HCT116 (cell line): ENCODE data around the gene PRKAG2. TPM values are rescaled to one million over a fixed set of nuclear protein-coding genes. Genes with fewer than 3 reads are reported as not detected.

Source experiments
- ATAC-seq: fragments of 200-7000 bp; cut with Tn5 transposase; 2 replicates; pipeline ENCODE4 v1.9.1; 2020; ENCODE audit warnings: mild to moderate bottlenecking, moderate library complexity
- BruUV-seq: library from RNA; stranded (reverse); fragments of 400-500 nt; replicated peaks from 2 replicates; lab custom pipeline; 2021; lab: Mats Ljungman, UMichigan
- CTCF ChIA-PET: fragments of 300-600 bp; sonication (Branson Sonifier 250); formaldehyde crosslinking; loops from one replicate; lab custom pipeline; 2021; ENCODE audit warnings: antibody characterized with exemption; lab: Charles Lee
- POLR2A ChIA-PET: fragments of 300-600, 350-600 bp; sonication (Branson Sonifier 250); formaldehyde crosslinking; loops from one replicate; lab custom pipeline; 2021; ENCODE audit warnings: antibody characterized with exemption; lab: Charles Lee
- RAD21 ChIA-PET, 2 experiments: fragments of 300-600 bp; sonication (Branson Sonifier 250); formaldehyde crosslinking; loops; one replicate each; lab custom pipeline; 2023; ENCODE audit warnings: low total read pairs in 2 of 2; ENCODE audit not compliant: uncharacterized antibody in 2 of 2, unreplicated experiment in 2 of 2, low non-redundant PET in 1 of 2; lab: Charles Lee
- DNase-seq: peaks from one replicate; pipeline ENCODE4 v3.0.0-alpha.2; 2010; ENCODE audit warnings: low read depth, low spot score
- H2AFZ ChIP-seq: fragments of 200-600 bp; shearing (Covaris generic), sonication (generic); 2 replicates; pipeline ENCODE4 v1.6.1; 2017; ENCODE audit warnings: low read depth, mixed run types, mixed read lengths, antibody characterized with exemption, low read length; ENCODE audit not compliant: poor library complexity, severe bottlenecking
- H3K27ac ChIP-seq: 2 replicates; pipeline ENCODE4 v1.5.1; 2012; ENCODE audit warnings: low read depth, low read length
- H3K27me3 ChIP-seq: fragments of 200-600 bp; sonication (generic); 2 replicates; pipeline ENCODE4 v1.6.1; 2016; ENCODE audit warnings: mixed run types, low read length, mixed read lengths; ENCODE audit not compliant: insufficient read depth
- H3K36me3 ChIP-seq, 2 experiments: fragments of 200-500 bp in 1 of 2; fragments of 200-600 bp in 1 of 2; sonication (Bioruptor generic) in 1 of 2; sonication (generic) in 1 of 2; 2 replicates each; pipeline versions ENCODE4 v1.5.1 to v1.6.1; 2014 to 2016; ENCODE audit warnings: low read length in 2 of 2, inconsistent platforms in 1 of 2, mixed read lengths in 1 of 2, mixed run types in 1 of 2; ENCODE audit not compliant: insufficient read depth in 2 of 2, control insufficient read depth in 1 of 2
- H3K4me1 ChIP-seq, 2 experiments: fragments of 200-600 bp in 1 of 2; sonication (generic) in 1 of 2; 2 replicates each; pipeline versions ENCODE4 v1.5.1 to v1.6.1; 2012 to 2017; ENCODE audit warnings: low read length in 2 of 2, inconsistent platforms in 1 of 2, mild to moderate bottlenecking in 1 of 2, mixed read lengths in 1 of 2, mixed run types in 1 of 2, moderate library complexity in 1 of 2; ENCODE audit not compliant: insufficient read depth in 2 of 2, control insufficient read depth in 1 of 2
- H3K4me2 ChIP-seq: fragments of 200-600 bp; sonication (generic); 2 replicates; pipeline ENCODE4 v1.6.1; 2017; ENCODE audit warnings: mixed run types, low read length, mixed read lengths
- H3K4me3 ChIP-seq, 2 experiments: fragments of 200-600 bp in 1 of 2; sonication (generic) in 1 of 2; replicated peaks in 1 of 2; 2 replicates each; pipeline ENCODE4 v1.5.1; 2011 to 2016; ENCODE audit warnings: low read length in 2 of 2, control low read depth in 1 of 2, low read depth in 1 of 2, mild to moderate bottlenecking in 1 of 2, mixed read lengths in 1 of 2, mixed run types in 1 of 2
- H3K79me2 ChIP-seq: fragments of 200-600 bp; sonication (generic); 2 replicates; pipeline ENCODE4 v1.6.1; 2017; ENCODE audit warnings: mild to moderate bottlenecking, mixed run types, low read length, moderate library complexity, mixed read lengths; ENCODE audit not compliant: insufficient read depth
- H3K9ac ChIP-seq: fragments of 200-600 bp; sonication (generic); 2 replicates; pipeline ENCODE4 v1.6.1; 2016; ENCODE audit warnings: low read length, mixed read lengths
- H3K9me2 ChIP-seq: fragments of 200-600 bp; sonication (generic), shearing (Covaris generic); 2 replicates; pipeline ENCODE4 v1.6.1; 2017; ENCODE audit warnings: mixed run types, mild to moderate bottlenecking, moderate library complexity; ENCODE audit not compliant: insufficient read depth
- H3K9me3 ChIP-seq, 2 experiments: fragments of 200-500 bp in 1 of 2; fragments of 200-600 bp in 1 of 2; sonication (Bioruptor generic) in 1 of 2; sonication (generic) in 1 of 2; 2 replicates each; pipeline ENCODE4 v1.6.1; 2014 to 2017; ENCODE audit warnings: low read length in 2 of 2, mixed read lengths in 2 of 2, inconsistent platforms in 1 of 2, low read depth in 1 of 2, mild to moderate bottlenecking in 1 of 2, mixed run types in 1 of 2, moderate library complexity in 1 of 2; ENCODE audit not compliant: control insufficient read depth in 1 of 2, insufficient read depth in 1 of 2
- H4K20me1 ChIP-seq: fragments of 200-600 bp; sonication (generic), shearing (Covaris generic); 2 replicates; pipeline ENCODE4 v1.6.1; 2017; ENCODE audit warnings: mixed run types, mild to moderate bottlenecking, moderate library complexity; ENCODE audit not compliant: insufficient read depth
- ATF3 ChIP-seq: IDR thresholded peaks from 2 replicates; pipeline ENCODE4 v1.6.1; 2012
- CBX3 ChIP-seq: IDR thresholded peaks from 2 replicates; pipeline ENCODE4 v1.6.1; 2012; ENCODE audit warnings: low read depth
- CEBPB ChIP-seq: IDR thresholded peaks from 2 replicates; pipeline ENCODE4 v1.6.1; 2012; ENCODE audit warnings: low read depth
- EGR1 ChIP-seq: IDR thresholded peaks from 2 replicates; pipeline ENCODE4 v1.6.1; 2012; ENCODE audit warnings: low read depth
- ELF1 ChIP-seq: IDR thresholded peaks from 2 replicates; pipeline ENCODE4 v1.6.1; 2012; ENCODE audit warnings: low read depth, borderline replicate concordance
- FOSL1 ChIP-seq: IDR thresholded peaks from 2 replicates; pipeline ENCODE4 v1.6.1; 2012; ENCODE audit warnings: low read depth
- POLR2AphosphoS5 ChIP-seq: IDR thresholded peaks from 2 replicates; pipeline ENCODE4 v1.6.1; 2011; ENCODE audit warnings: mild to moderate bottlenecking, low read depth, low read length, moderate library complexity
- RAD21 ChIP-seq: IDR thresholded peaks from 2 replicates; pipeline ENCODE4 v1.6.1; 2012; ENCODE audit warnings: low read depth, mild to moderate bottlenecking
- SIN3A ChIP-seq: IDR thresholded peaks from 2 replicates; pipeline ENCODE4 v1.6.1; 2012; ENCODE audit warnings: low read depth
- SP1 ChIP-seq: IDR thresholded peaks from 2 replicates; pipeline ENCODE4 v1.6.1; 2012; ENCODE audit warnings: low read depth
- SRF ChIP-seq: IDR thresholded peaks from 2 replicates; pipeline ENCODE4 v1.6.1; 2012; ENCODE audit warnings: low read depth
- TCF7L2 ChIP-seq: IDR thresholded peaks from 2 replicates; pipeline ENCODE4 v1.7.0; 2011; ENCODE audit warnings: borderline replicate concordance, inconsistent platforms; ENCODE audit not compliant: insufficient read depth, insufficient read length; ENCODE audit errors: extremely low read depth
- YY1 ChIP-seq: IDR thresholded peaks from 2 replicates; pipeline ENCODE4 v1.6.1; 2011; ENCODE audit warnings: low read length, low read depth, moderate library complexity, mild to moderate bottlenecking; ENCODE audit not compliant: insufficient replicate concordance; ENCODE audit errors: extremely low read depth
- ZFX ChIP-seq: fragments of 450-650 bp; IDR thresholded peaks from 2 replicates; pipeline ENCODE4 v1.6.1; 2017
- ZNF274 ChIP-seq: fragments of 200-500 bp; sonication (Bioruptor generic); IDR thresholded peaks from 2 replicates; pipeline ENCODE4 v1.6.1; 2014; ENCODE audit warnings: mild to moderate bottlenecking, low read depth, low read length, inconsistent platforms
- intact Hi-C: fragments of 100-400 bp; cut with micrococcal nuclease; formaldehyde crosslinking; loops from 2 replicates; pipeline ENCODE4 v1.10.0; 2022
- total RNA-seq: library from RNA; stranded (reverse); gene quantifications from one replicate; pipeline ENCODE4 v1.2.1, GENCODE V29; 2021; ENCODE audit not compliant: unreplicated experiment
- TF ChIP-seq, protein P1 (sequence below): IDR thresholded peaks from 2 replicates; pipeline ENCODE4 v1.6.1; 2012
- TF ChIP-seq, protein P2 (sequence below), 3 experiments: fragments of 200-600 bp in 1 of 3; sonication (generic) in 1 of 3; IDR thresholded peaks in 2 of 3; conservative IDR thresholded peaks in 1 of 3; 2 replicates each; pipeline ENCODE4 v1.5.1; 2012 to 2017; ENCODE audit warnings: low read depth in 2 of 3, low read length in 2 of 3, antibody characterized with exemption in 1 of 3, borderline replicate concordance in 1 of 3, control low read depth in 1 of 3, mild to moderate bottlenecking in 1 of 3, mixed read lengths in 1 of 3, mixed run types in 1 of 3, moderate library complexity in 1 of 3; ENCODE audit not compliant: insufficient read depth in 1 of 3
- TF ChIP-seq, protein P3 (sequence below): IDR thresholded peaks from 2 replicates; pipeline ENCODE4 v1.6.1; 2011; ENCODE audit warnings: mild to moderate bottlenecking, low read length, moderate library complexity; ENCODE audit not compliant: insufficient replicate concordance; ENCODE audit errors: extremely low read depth

PRKAG2 gene
- total RNA-seq, 1 experiment from 2014 or later, result 23.6 TPM

GRCh38 chr7:151918510-151918843, 41.6 kb upstream of the PRKAG2 start:
- no peaks in the 10 kb centered on the region for H3K27me3 ChIP-seq
- H3K4me1 ChIP-seq, result no peaks in the 10 kb centered on the region
- CTCF ChIA-PET, result no interaction called here
- POLR2A ChIA-PET, result no interaction called here
- H3K4me3 ChIP-seq, result no peak overlapping the region
- DNase-seq (no peak), ATAC-seq (no peak)
- no peak overlapping the region for H2AFZ ChIP-seq
- H4K20me1 ChIP-seq, result no peaks in the 10 kb centered on the region
- H3K36me3 ChIP-seq, result no peaks in the 10 kb centered on the region
- H3K9me3 ChIP-seq, result peaks cover 1 to 7% of the 10 kb centered on the region in 2 experiments; a peak in 1 of 4 replicates
- no TSS peak for BruUV-seq
- TF ChIP-seq SIN3A, result no peak
- TF ChIP-seq CEBPB, result no peak
- no peak for TF ChIP-seq ZNF274
- TF ChIP-seq ELF1, result no peak
- TF ChIP-seq, protein P1, sequence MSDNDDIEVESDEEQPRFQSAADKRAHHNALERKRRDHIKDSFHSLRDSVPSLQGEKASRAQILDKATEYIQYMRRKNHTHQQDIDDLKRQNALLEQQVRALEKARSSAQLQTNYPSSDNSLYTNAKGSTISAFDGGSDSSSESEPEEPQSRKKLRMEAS, result no peak
- TF ChIP-seq EGR1, result no peak
- no peak for TF ChIP-seq CBX3
- no peak for TF ChIP-seq ZFX
- no peak for TF ChIP-seq POLR2AphosphoS5
- TF ChIP-seq RAD21, result no peak
- TF ChIP-seq, protein P2, sequence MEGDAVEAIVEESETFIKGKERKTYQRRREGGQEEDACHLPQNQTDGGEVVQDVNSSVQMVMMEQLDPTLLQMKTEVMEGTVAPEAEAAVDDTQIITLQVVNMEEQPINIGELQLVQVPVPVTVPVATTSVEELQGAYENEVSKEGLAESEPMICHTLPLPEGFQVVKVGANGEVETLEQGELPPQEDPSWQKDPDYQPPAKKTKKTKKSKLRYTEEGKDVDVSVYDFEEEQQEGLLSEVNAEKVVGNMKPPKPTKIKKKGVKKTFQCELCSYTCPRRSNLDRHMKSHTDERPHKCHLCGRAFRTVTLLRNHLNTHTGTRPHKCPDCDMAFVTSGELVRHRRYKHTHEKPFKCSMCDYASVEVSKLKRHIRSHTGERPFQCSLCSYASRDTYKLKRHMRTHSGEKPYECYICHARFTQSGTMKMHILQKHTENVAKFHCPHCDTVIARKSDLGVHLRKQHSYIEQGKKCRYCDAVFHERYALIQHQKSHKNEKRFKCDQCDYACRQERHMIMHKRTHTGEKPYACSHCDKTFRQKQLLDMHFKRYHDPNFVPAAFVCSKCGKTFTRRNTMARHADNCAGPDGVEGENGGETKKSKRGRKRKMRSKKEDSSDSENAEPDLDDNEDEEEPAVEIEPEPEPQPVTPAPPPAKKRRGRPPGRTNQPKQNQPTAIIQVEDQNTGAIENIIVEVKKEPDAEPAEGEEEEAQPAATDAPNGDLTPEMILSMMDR (IDR thresholded peaks at IDR 0.05 in 2 of 3, conservative IDR thresholded peaks at IDR 0.05 in 1 of 3; ENCODE audit: borderline replicate concordance in 1 of 3, insufficient read depth in 1 of 3, low read depth in 2 of 3, low read length in 2 of 3), result no peak
- no peak for TF ChIP-seq SRF
- TF ChIP-seq, protein P3, sequence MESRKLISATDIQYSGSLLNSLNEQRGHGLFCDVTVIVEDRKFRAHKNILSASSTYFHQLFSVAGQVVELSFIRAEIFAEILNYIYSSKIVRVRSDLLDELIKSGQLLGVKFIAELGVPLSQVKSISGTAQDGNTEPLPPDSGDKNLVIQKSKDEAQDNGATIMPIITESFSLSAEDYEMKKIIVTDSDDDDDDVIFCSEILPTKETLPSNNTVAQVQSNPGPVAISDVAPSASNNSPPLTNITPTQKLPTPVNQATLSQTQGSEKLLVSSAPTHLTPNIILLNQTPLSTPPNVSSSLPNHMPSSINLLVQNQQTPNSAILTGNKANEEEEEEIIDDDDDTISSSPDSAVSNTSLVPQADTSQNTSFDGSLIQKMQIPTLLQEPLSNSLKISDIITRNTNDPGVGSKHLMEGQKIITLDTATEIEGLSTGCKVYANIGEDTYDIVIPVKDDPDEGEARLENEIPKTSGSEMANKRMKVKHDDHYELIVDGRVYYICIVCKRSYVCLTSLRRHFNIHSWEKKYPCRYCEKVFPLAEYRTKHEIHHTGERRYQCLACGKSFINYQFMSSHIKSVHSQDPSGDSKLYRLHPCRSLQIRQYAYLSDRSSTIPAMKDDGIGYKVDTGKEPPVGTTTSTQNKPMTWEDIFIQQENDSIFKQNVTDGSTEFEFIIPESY, result no peak
- no peak for TF ChIP-seq TCF7L2
- no peak for TF ChIP-seq FOSL1
- no peak for TF ChIP-seq ATF3
- no peak for TF ChIP-seq SP1
- no peak for TF ChIP-seq YY1
- intact Hi-C loops, result no loop called here
- H3K79me2 ChIP-seq, result no peaks in the 10 kb centered on the region
- RAD21 ChIA-PET, result no interaction called here
- no peak overlapping the region for H3K27ac ChIP-seq
- no peak overlapping the region for H3K4me2 ChIP-seq
- no peak overlapping the region for H3K9ac ChIP-seq
- H3K9me2 ChIP-seq, result no peaks in the 10 kb centered on the region
